ENCODE measurements around the gene XYLT1.

The XYLT1 gene

GRCh38 chr16:17348042-17348783, 122.5 kb downstream of the XYLT1 start:
- in situ Hi-C loops (cut with MboI; ENCODE audit: low sequenced_read_pairs, unreplicated experiment): loop anchor here (10.0 kb wide), 1 partner anchor 63 kb away; no protein-coding TSS in a partner anchor
- no peak for DNase-seq (ENCODE audit: low spot score)
- no peak for TF ChIP-seq CTCF (IDR thresholded peaks at IDR 0.05; ENCODE audit: borderline replicate concordance, control extremely low read depth, extremely low read depth, insufficient read depth, missing control alignments)

GRCh38 chr16:17347624-17348023, 123.1 kb downstream of the XYLT1 start:
- no peak for TF ChIP-seq CTCF (IDR thresholded peaks at IDR 0.05; ENCODE audit: borderline replicate concordance, control extremely low read depth, extremely low read depth, insufficient read depth, missing control alignments)
- in situ Hi-C loops (cut with MboI; ENCODE audit: low sequenced_read_pairs, unreplicated experiment): loop anchor here (10.0 kb wide), 1 partner anchor 63 kb away; no protein-coding TSS in a partner anchor
- DNase-seq (ENCODE audit: low spot score): no peak

GRCh38 chr16:17346621-17347569, 123.9 kb downstream of the XYLT1 start:
- TF ChIP-seq CTCF (IDR thresholded peaks at IDR 0.05; ENCODE audit: borderline replicate concordance, control extremely low read depth, extremely low read depth, insufficient read depth, missing control alignments): peak; percentile 17
- in situ Hi-C loops (cut with MboI; ENCODE audit: low sequenced_read_pairs, unreplicated experiment): loop anchor here (10.0 kb wide), 1 partner anchor 62 kb away; no protein-coding TSS in a partner anchor
- DNase-seq (ENCODE audit: low spot score): peak; percentile 56

- DNase-seq (ENCODE audit: low spot score): peak; percentile 38
- TF ChIP-seq CTCF (IDR thresholded peaks at IDR 0.05; ENCODE audit: borderline replicate concordance, control extremely low read depth, extremely low read depth, insufficient read depth, missing control alignments): peak; percentile 10
- in situ Hi-C loops (cut with MboI; ENCODE audit: low sequenced_read_pairs, unreplicated experiment): loop anchor here (10.0 kb wide), 1 partner anchor 60 kb away; no protein-coding TSS in a partner anchor
Observed at GRCh38 chr16:17345043-17345442, 125.7 kb downstream of the XYLT1 start.

GRCh38 chr16:17343728-17344127, 127.0 kb downstream of the XYLT1 start:
- in situ Hi-C loops (cut with MboI; ENCODE audit: low sequenced_read_pairs, unreplicated experiment): loop anchor here (10.0 kb wide), 1 partner anchor 59 kb away; no protein-coding TSS in a partner anchor
- no peak for TF ChIP-seq CTCF (IDR thresholded peaks at IDR 0.05; ENCODE audit: borderline replicate concordance, control extremely low read depth, extremely low read depth, insufficient read depth, missing control alignments)
- DNase-seq (ENCODE audit: low spot score): no peak

GRCh38 chr16:17343028-17343427, 127.7 kb downstream of the XYLT1 start:
- TF ChIP-seq CTCF (IDR thresholded peaks at IDR 0.05; ENCODE audit: borderline replicate concordance, control extremely low read depth, extremely low read depth, insufficient read depth, missing control alignments): no peak
- in situ Hi-C loops (cut with MboI; ENCODE audit: low sequenced_read_pairs, unreplicated experiment): loop anchor here (10.0 kb wide), 1 partner anchor 58 kb away; no protein-coding TSS in a partner anchor
- peak; percentile 62 for DNase-seq (ENCODE audit: low spot score)
